Endothelial cell of umbilical vein (primary cell): ENCODE measurements around the gene BID.

Experiments used
- CTCF ChIP-seq, 2 donors: IDR thresholded peaks; 1 replicate in 1 of 2; 2 replicates in 1 of 2; pipeline ENCODE4 v1.5.1; 2011; ENCODE audit warnings: low read length in 2 of 2, mild to moderate bottlenecking in 2 of 2, moderate library complexity in 2 of 2, control low read depth in 1 of 2, inconsistent platforms in 1 of 2, low read depth in 1 of 2; ENCODE audit not compliant: insufficient read depth in 1 of 2; ENCODE audit errors: extremely low read depth in 1 of 2
- MAX ChIP-seq: IDR thresholded peaks from 2 replicates; pipeline ENCODE4 v1.6.1; 2011; ENCODE audit not compliant: insufficient read depth, insufficient read length
- MYC ChIP-seq: IDR thresholded peaks from one replicate; pipeline ENCODE4 v1.6.1; 2011; ENCODE audit warnings: mild to moderate bottlenecking, low read depth, low read length
- POLR2A ChIP-seq: IDR thresholded peaks from 2 replicates; pipeline ENCODE4 v1.6.1; 2012; ENCODE audit warnings: low read depth, mild to moderate bottlenecking, control low read depth, low read length

- no peak for TF ChIP-seq POLR2A
- no peak for TF ChIP-seq CTCF (IDR thresholded peaks at IDR 0.05; ENCODE audit: extremely low read depth in 1 of 2, insufficient read depth in 1 of 2, low read depth in 1 of 2, low read length in 2 of 2)
- TF ChIP-seq MAX: no peak
- TF ChIP-seq MYC: no peak
These were observed 49.7 kb upstream of the BID start for GRCh38 chr22:17823964-17824363.
